Lower leg skin (tissue), 3 donors: ENCODE measurements around the gene ZNF410.

Experiments
- POLR2A ChIP-seq, 2 donors: fragments of 450-650 bp; IDR thresholded peaks; one replicate each; pipeline ENCODE4 v1.6.1; 2016 to 2017; ENCODE audit warnings: antibody characterized with exemption in 2 of 2, mild to moderate bottlenecking in 1 of 2, moderate library complexity in 1 of 2
- TF ChIP-seq, protein P1 (sequence below), 3 donors: fragments of 450-650 bp; IDR thresholded peaks; one replicate each; pipeline ENCODE4 v1.5.1; 2016; ENCODE audit warnings: antibody characterized with exemption in 3 of 3, mild to moderate bottlenecking in 3 of 3, moderate library complexity in 2 of 3

DNA sequence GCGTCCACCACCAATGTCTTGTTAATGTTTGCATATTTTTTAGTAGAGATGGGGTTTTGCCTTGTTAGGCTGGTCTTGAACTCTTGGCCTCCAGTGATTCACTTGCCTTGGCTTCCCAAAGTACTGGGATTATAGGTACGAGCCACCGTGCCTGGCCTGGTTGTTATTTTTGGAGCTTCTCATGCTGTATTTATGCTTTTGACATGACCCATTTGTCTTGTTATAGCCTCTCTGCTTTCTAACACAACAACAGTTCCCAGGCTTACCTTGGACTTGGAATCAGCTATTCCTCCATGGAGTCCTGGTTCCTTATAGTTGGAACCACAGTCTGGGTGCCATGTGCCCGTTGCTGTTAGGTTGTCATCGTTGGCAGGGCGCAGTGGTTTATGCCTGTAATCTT, 29.7 kb downstream of the ZNF410 start:
- no peak for TF ChIP-seq POLR2A (IDR thresholded peaks at IDR 0.05)
- TF ChIP-seq, protein P1, sequence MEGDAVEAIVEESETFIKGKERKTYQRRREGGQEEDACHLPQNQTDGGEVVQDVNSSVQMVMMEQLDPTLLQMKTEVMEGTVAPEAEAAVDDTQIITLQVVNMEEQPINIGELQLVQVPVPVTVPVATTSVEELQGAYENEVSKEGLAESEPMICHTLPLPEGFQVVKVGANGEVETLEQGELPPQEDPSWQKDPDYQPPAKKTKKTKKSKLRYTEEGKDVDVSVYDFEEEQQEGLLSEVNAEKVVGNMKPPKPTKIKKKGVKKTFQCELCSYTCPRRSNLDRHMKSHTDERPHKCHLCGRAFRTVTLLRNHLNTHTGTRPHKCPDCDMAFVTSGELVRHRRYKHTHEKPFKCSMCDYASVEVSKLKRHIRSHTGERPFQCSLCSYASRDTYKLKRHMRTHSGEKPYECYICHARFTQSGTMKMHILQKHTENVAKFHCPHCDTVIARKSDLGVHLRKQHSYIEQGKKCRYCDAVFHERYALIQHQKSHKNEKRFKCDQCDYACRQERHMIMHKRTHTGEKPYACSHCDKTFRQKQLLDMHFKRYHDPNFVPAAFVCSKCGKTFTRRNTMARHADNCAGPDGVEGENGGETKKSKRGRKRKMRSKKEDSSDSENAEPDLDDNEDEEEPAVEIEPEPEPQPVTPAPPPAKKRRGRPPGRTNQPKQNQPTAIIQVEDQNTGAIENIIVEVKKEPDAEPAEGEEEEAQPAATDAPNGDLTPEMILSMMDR (IDR thresholded peaks at IDR 0.05) = no peak
